Calu3 (cell line): ENCODE data around the gene ARHGAP45. TPM values are rescaled to one million over a fixed set of nuclear protein-coding genes. Genes with fewer than 3 reads are reported as not detected.

Source experiments
- BruUV-seq: library from RNA; stranded (reverse); fragments of 400-500 nt; replicated peaks from 2 replicates; lab custom pipeline; 2021; lab: Mats Ljungman, UMichigan
- CTCF ChIA-PET: fragments of 300-600 bp; sonication (Branson Sonifier 250); formaldehyde crosslinking; loops from one replicate; lab custom pipeline; 2022; ENCODE audit warnings: antibody characterized with exemption; lab: Charles Lee
- DNase-seq: peaks from one replicate; pipeline ENCODE4 v3.0.0; 2022
- H3K27ac Mint-ChIP-seq: one replicate; pipeline ENCODE4 v1.8.0; 2022; ENCODE audit warnings: mixed read lengths; ENCODE audit not compliant: unreplicated experiment
- H3K27me3 Mint-ChIP-seq: one replicate; pipeline ENCODE4 v1.8.0; 2022; ENCODE audit warnings: mixed read lengths; ENCODE audit not compliant: unreplicated experiment
- H3K36me3 Mint-ChIP-seq: one replicate; pipeline ENCODE4 v1.8.0; 2022; ENCODE audit warnings: mild to moderate bottlenecking, moderate library complexity, mixed read lengths; ENCODE audit not compliant: insufficient read depth, unreplicated experiment
- H3K4me1 Mint-ChIP-seq: one replicate; pipeline ENCODE4 v1.8.0; 2022; ENCODE audit warnings: mild to moderate bottlenecking, low read depth, mixed read lengths; ENCODE audit not compliant: unreplicated experiment
- H3K4me3 Mint-ChIP-seq: one replicate; pipeline ENCODE4 v1.8.0; 2022; ENCODE audit warnings: mild to moderate bottlenecking, low read depth, moderate library complexity, mixed read lengths; ENCODE audit not compliant: unreplicated experiment
- H3K9me3 Mint-ChIP-seq: one replicate; pipeline ENCODE4 v1.8.0; 2022; ENCODE audit warnings: low read depth, mixed read lengths; ENCODE audit not compliant: unreplicated experiment
- CTCF ChIP-seq: fragments of 200-600 bp; IDR thresholded peaks from one replicate; pipeline ENCODE4 v1.8.0; 2022; ENCODE audit warnings: antibody characterized with exemption; ENCODE audit not compliant: unreplicated experiment
- intact Hi-C: fragments of 100-400 bp; cut with micrococcal nuclease; formaldehyde crosslinking; loops from one replicate; pipeline ENCODE4 v1.10.0; 2022; ENCODE audit not compliant: unreplicated experiment
- total RNA-seq: library from RNA; stranded (reverse); gene quantifications from 2 replicates; pipeline ENCODE4 v1.2.3, GENCODE V29; 2022

Gene ARHGAP45
- total RNA-seq, 1 experiment from 2014 or later = 10.4 TPM

GRCh38 chr19:1069009-1069779 lies 2.2 kb downstream of the ARHGAP45 start:
- BruUV-seq = no TSS peak
- Mint-ChIP-seq H3K9me3 (no peaks in the 10 kb centered on the region), H3K4me1 (peaks cover 10% of the 10 kb centered on the region), H3K27ac (no peak overlapping the region), H3K4me3 (no peak overlapping the region), H3K36me3 (peaks cover 27% of the 10 kb centered on the region), H3K27me3 (no peaks in the 10 kb centered on the region)
- intact Hi-C loops = no loop called here
- no peak for TF ChIP-seq CTCF
- CTCF ChIA-PET = no interaction called here
- no peak for DNase-seq

DNA sequence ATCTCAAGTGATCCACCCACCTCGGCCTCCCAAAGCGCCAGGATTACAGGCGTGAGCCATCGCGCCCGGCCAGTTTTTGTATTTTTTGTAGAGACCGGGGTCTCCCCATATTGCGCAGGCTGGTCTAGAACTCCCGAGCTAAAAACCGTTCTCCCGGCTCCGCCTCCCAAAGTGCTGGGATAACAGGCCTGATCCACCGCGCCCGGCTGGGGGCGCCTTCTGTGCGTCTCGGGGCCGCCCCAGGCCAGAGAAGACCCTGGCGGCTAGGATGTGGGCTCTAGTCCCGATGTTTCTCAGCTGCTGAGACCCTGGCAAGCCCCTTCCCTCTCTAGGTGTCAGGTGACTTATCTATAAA lies 3.6 kb downstream of the ARHGAP45 start:
- H3K4me1 Mint-ChIP-seq = peaks cover 3% of the 10 kb centered on the region
- H3K4me3 Mint-ChIP-seq = no peak overlapping the region
- no peak overlapping the region for H3K27ac Mint-ChIP-seq
- H3K9me3 Mint-ChIP-seq = no peaks in the 10 kb centered on the region
- TF ChIP-seq CTCF = no peak
- no TSS peak for BruUV-seq
- peaks cover 16% of the 10 kb centered on the region for H3K36me3 Mint-ChIP-seq
- intact Hi-C loops = no loop called here
- CTCF ChIA-PET = no interaction called here
- no peaks in the 10 kb centered on the region for H3K27me3 Mint-ChIP-seq
- DNase-seq = no peak

- H3K36me3 Mint-ChIP-seq = peaks cover 11% of the 10 kb centered on the region
- BruUV-seq = no TSS peak
- DNase-seq = no peak
- no peak for TF ChIP-seq CTCF
- intact Hi-C loops = no loop called here
- no peaks in the 10 kb centered on the region for H3K4me1 Mint-ChIP-seq
- H3K27me3 Mint-ChIP-seq = no peaks in the 10 kb centered on the region
- CTCF ChIA-PET = no interaction called here
- no peaks in the 10 kb centered on the region for H3K9me3 Mint-ChIP-seq
- no peak overlapping the region for H3K27ac Mint-ChIP-seq
- no peak overlapping the region for H3K4me3 Mint-ChIP-seq
These were observed 4.2 kb downstream of the ARHGAP45 start for GRCh38 chr19:1070931-1071791.

GRCh38 chr19:1072371-1073015 lies 5.5 kb downstream of the ARHGAP45 start:
- no peak overlapping the region for H3K27ac Mint-ChIP-seq

More at GRCh38 chr19:1072371-1073015, 5.5 kb downstream of the ARHGAP45 start:
- no peak overlapping the region for H3K4me3 Mint-ChIP-seq
- CTCF ChIA-PET = no interaction called here
- DNase-seq = no peak
- intact Hi-C loops = no loop called here
- H3K4me1 Mint-ChIP-seq = no peaks in the 10 kb centered on the region
- BruUV-seq = no TSS peak
- no peaks in the 10 kb centered on the region for H3K9me3 Mint-ChIP-seq
- H3K36me3 Mint-ChIP-seq = peaks cover 6% of the 10 kb centered on the region
- no peak for TF ChIP-seq CTCF
- no peaks in the 10 kb centered on the region for H3K27me3 Mint-ChIP-seq
